Testis (tissue), 3 donors: ENCODE measurements around the gene FCHSD1. TPM values are rescaled to one million over a fixed set of nuclear protein-coding genes. Genes with fewer than 3 reads are reported as not detected.

Experiments used
- DNase-seq: peaks from one replicate; pipeline ENCODE4 v3.0.0-alpha.2; 2019
- H3K27ac ChIP-seq, 2 donors: fragments of 200-600 bp; sonication (generic); one replicate each; pipeline ENCODE4 v1.5.1; 2019
- H3K27me3 ChIP-seq: fragments of 200-600 bp; sonication (generic); one replicate; pipeline ENCODE4 v1.5.1; 2019
- H3K36me3 ChIP-seq: fragments of 200-600 bp; sonication (generic); one replicate; pipeline ENCODE4 v1.5.1; 2017; ENCODE audit warnings: low read depth; ENCODE audit errors: missing control alignments
- H3K4me1 ChIP-seq: fragments of 200-600 bp; sonication (generic); one replicate; pipeline ENCODE4 v1.5.1; 2019
- H3K4me3 ChIP-seq, 2 donors: fragments of 200-600 bp; sonication (generic); one replicate each; pipeline ENCODE4 v1.5.1; 2017 to 2019
- H3K9me3 ChIP-seq: fragments of 200-600 bp; sonication (generic); one replicate; pipeline ENCODE4 v1.5.1; 2017
- CTCF ChIP-seq, 3 experiments: fragments of 450-650 bp in 2 of 3; fragments of 200-600 bp in 1 of 3; sonication (generic) in 1 of 3; IDR thresholded peaks; one replicate each; pipeline ENCODE4 v1.5.1; 2016 to 2019; ENCODE audit warnings: antibody characterized with exemption in 3 of 3, mild to moderate bottlenecking in 2 of 3, moderate library complexity in 1 of 3
- POLR2A ChIP-seq: fragments of 450-650 bp; IDR thresholded peaks from one replicate; pipeline ENCODE4 v1.6.1; 2017; ENCODE audit warnings: antibody characterized with exemption, mild to moderate bottlenecking, moderate library complexity
- WGBS, 2 donors: methylation state at CpG; one replicate each; pipeline ENCODE4 v1.1.5; 2018; 5-methylcytosine and 5-hydroxymethylcytosine counted together
- intact Hi-C: fragments of 100-400 bp; cut with DNase I; formaldehyde crosslinking; loops from one replicate; pipeline ENCODE4 v1.15.1; 2023; ENCODE audit warnings: low total_unique reads
- polyA plus RNA-seq: library from polyadenylated mRNA; stranded (reverse); fragments of 350-450 nt; fragmentation: Illumina TruSeq; extraction: RNeasy Lipid Tissue Mini Kit (QIAGEN cat#74804); gene quantifications from one replicate; pipeline ENCODE4 v1.2.3, GENCODE V29; 2014; ENCODE audit warnings: low read depth, low replicate concordance; ENCODE audit not compliant: insufficient read depth
- total RNA-seq, 2 donors: library from RNA; depleted of rRNA; stranded (reverse); fragments of >200 nt; gene quantifications; one replicate each; pipeline ENCODE4 v1.2.3, GENCODE V29; 2016

FCHSD1 gene
- total and polyA plus RNA-seq, 3 donors from 2014 or later: 12.9 to 21.3 (median 19.3) TPM

DNA sequence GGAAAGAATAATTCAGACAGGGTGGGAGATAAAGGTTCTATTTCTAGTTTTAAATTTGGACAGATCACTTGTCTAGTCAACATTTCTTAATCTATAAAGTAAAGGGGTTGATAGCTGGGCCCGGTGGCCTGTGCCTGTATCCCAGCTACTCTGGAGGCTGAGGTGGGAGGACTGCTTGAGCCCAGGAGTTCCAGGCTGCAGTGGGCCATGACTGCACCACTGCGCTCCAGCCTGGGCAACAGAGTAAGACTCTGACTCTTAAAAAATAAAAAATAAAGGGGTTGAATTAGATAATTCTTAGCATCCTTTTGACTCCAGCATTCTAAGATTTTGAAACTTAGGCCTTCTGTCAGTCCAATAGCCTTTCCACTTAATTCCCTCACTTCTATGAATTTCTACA, 43.2 kb downstream of the FCHSD1 start:
- no peaks in the 10 kb centered on the region for H3K27me3 ChIP-seq
- no peaks in the 10 kb centered on the region for H3K9me3 ChIP-seq
- no peak overlapping the region for H3K4me3 ChIP-seq
- H3K4me1 ChIP-seq: no peaks in the 10 kb centered on the region
- WGBS, 2 donors: 88% methylated on average over 2 of the region's 2 CpGs
- H3K36me3 ChIP-seq: no peaks in the 10 kb centered on the region
- TF ChIP-seq POLR2A: no peak
- TF ChIP-seq CTCF (IDR thresholded peaks at IDR 0.05): no peak
- H3K27ac ChIP-seq: no peak overlapping the region
- no peak for DNase-seq
- intact Hi-C loops: no loop called here

DNA sequence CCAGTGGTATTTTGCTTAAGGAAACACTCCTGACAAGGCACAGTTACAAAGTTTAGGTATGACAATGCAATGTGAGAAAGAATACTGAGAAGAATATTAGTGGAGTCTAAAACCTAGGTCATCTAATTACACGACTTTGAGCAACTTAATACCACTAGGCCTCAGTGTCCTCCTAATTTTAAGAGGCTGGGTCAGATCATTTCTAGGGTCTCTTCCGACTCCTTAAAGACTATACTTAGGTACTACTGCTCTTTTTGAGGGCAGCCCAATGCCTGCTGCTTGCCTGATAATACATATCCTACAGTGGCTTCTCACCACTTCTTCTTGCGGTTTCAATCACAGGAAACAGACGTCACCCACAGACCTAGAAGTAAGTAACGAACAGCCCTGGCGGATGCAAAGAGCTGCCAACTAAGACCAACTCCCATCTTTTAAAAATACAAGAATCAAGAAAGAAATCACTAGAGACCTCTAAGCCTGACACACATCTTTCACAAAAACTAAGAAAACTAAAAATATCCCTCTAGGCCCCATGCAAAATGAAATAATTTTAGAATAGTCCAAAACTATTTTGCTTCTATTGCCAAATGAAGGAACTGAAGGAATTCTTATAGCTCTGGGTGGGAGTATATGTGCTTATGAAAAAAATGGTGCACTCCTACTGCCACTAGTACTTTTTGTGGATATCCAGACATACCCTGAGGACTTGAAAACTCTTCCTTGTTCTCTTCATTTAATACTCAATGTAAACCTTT, 45.5 kb downstream of the FCHSD1 start:
- Histone ChIP-seq H3K27me3 (no peaks in the 10 kb centered on the region), H3K9me3 (no peaks in the 10 kb centered on the region), H3K4me1 (no peaks in the 10 kb centered on the region), H3K4me3 (no peak overlapping the region), H3K27ac (peak overlapping the region in 1 of 2 donors; percentile 8), H3K36me3 (no peaks in the 10 kb centered on the region)
- 62 to 74% methylated on average over 6 of the region's 6 CpGs for WGBS, 2 donors
- intact Hi-C loops: no loop called here
- DNase-seq: peak; percentile 32
- no peak for TF ChIP-seq POLR2A
- no peak for TF ChIP-seq CTCF (IDR thresholded peaks at IDR 0.05)

DNA sequence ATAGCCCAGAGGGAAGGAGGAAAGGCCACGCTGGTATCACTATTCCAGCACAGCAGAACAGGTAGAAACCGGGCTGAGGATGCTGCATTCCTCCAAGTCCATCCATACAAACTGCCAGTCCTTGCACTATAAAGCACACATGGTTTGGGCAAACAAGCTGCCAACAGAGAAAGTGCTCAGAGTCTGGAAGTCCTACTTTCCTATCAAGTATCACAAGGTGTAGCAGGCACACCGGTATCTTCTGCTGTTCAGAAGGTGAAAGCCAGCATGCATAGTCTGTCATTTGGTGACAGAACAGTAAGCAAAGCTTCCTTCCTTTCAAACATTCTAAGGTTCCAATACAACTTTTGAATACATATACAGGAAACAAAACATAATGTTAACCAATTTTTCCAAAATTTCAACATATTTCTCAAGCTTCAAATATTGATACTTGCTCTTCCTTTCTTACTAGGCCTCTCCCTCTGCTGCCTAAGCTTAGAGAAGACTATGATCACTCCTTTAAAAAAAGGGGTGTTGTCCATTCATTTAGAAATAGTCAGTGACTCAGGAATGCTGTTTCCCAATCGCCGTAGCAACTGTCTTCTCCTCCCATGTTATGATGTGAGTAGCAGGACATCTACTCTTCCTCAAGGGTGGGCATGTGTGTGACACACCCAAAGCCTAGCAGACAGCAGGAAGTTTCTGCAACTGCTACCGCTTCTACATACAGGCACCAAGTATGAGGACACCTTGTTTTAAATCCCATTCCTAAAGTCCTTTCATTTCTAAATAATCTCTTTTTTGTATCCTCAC, 47.1 kb downstream of the FCHSD1 start:
- 79 to 86% methylated on average over 6 of the region's 6 CpGs for WGBS, 2 donors
- peak; percentile 31 for DNase-seq
- intact Hi-C loops: no loop called here
- Histone ChIP-seq H3K27me3 (no peaks in the 10 kb centered on the region), H3K4me3 (no peak overlapping the region), H3K27ac (no peak overlapping the region), H3K9me3 (no peaks in the 10 kb centered on the region), H3K4me1 (no peaks in the 10 kb centered on the region), H3K36me3 (no peaks in the 10 kb centered on the region)
- no peak for TF ChIP-seq POLR2A
- no peak for TF ChIP-seq CTCF (IDR thresholded peaks at IDR 0.05)

- intact Hi-C loops: no loop called here
- no peaks in the 10 kb centered on the region for H3K4me1 ChIP-seq
- H3K4me3 ChIP-seq: no peak overlapping the region
- no peaks in the 10 kb centered on the region for H3K27me3 ChIP-seq
- no peaks in the 10 kb centered on the region for H3K36me3 ChIP-seq
- WGBS, 2 donors: 100% methylated on average over 1 of the region's 1 CpG
- TF ChIP-seq POLR2A: no peak
- no peak for TF ChIP-seq CTCF (IDR thresholded peaks at IDR 0.05)
- H3K27ac ChIP-seq: no peak overlapping the region
- H3K9me3 ChIP-seq: no peaks in the 10 kb centered on the region
- DNase-seq: no peak
Measured at GRCh38 chr5:141602606-141603005, 48.6 kb downstream of the FCHSD1 start.
